ENCODE measurements around the gene CBX8. TPM values are rescaled to one million over a fixed set of nuclear protein-coding genes. Genes with fewer than 3 reads are reported as not detected.

CBX8 gene
- total RNA-seq, result 9.7 TPM

- DNase-seq (ENCODE audit: low spot score), result peak; percentile 100
Observed at GRCh38 chr17:79796763-79797491, at the start of gene CBX8. TSS of gene CBX8 (minus strand) at chr17:79797077. CDS start at chr17:79796998, 79 bp downstream.

- DNase-seq (ENCODE audit: low spot score), result no peak
Observed at GRCh38 chr17:79845601-79845949, 48.7 kb upstream of the CBX8 start.

GRCh38 chr17:79844869-79845600 lies 48.2 kb upstream of the CBX8 start:
- no peak for DNase-seq (ENCODE audit: low spot score)

GRCh38 chr17:79843816-79844800 lies 47.2 kb upstream of the CBX8 start:
- no peak for DNase-seq (ENCODE audit: low spot score)

- DNase-seq (ENCODE audit: low spot score), result no peak
Observed at GRCh38 chr17:79843474-79843815, 46.6 kb upstream of the CBX8 start.

GRCh38 chr17:79842656-79843473 lies 46.0 kb upstream of the CBX8 start:
- no peak for DNase-seq (ENCODE audit: low spot score)

GRCh38 chr17:79842136-79842655 lies 45.3 kb upstream of the CBX8 start:
- DNase-seq (ENCODE audit: low spot score), result no peak

GRCh38 chr17:79841369-79842135 lies 44.7 kb upstream of the CBX8 start:
- no peak for DNase-seq (ENCODE audit: low spot score)

- no peak for DNase-seq (ENCODE audit: low spot score)
Observed at GRCh38 chr17:79840989-79841286, 44.1 kb upstream of the CBX8 start.

GRCh38 chr17:79840269-79840988 lies 43.6 kb upstream of the CBX8 start:
- no peak for DNase-seq (ENCODE audit: low spot score)

GRCh38 chr17:79839356-79840268 lies 42.7 kb upstream of the CBX8 start, which contains the start of gene CBX4:
TSS of gene CBX4 (minus strand) at chr17:79839440. CDS start at chr17:79839251, 189 bp downstream.
- peak; percentile 96 for DNase-seq (ENCODE audit: low spot score)

GRCh38 chr17:79838522-79839274 lies 41.8 kb upstream of the CBX8 start:
- DNase-seq (ENCODE audit: low spot score), result no peak

- no peak for DNase-seq (ENCODE audit: low spot score)
Observed at GRCh38 chr17:79837888-79838521, 41.1 kb upstream of the CBX8 start.

GRCh38 chr17:79836972-79837887 lies 40.4 kb upstream of the CBX8 start:
- DNase-seq (ENCODE audit: low spot score), result peak; percentile 86

- no peak for DNase-seq (ENCODE audit: low spot score)
Observed at GRCh38 chr17:79836510-79836971, 39.7 kb upstream of the CBX8 start.

GRCh38 chr17:79835953-79836509 lies 39.2 kb upstream of the CBX8 start:
- DNase-seq (ENCODE audit: low spot score), result peak; percentile 76

Measured in mucosa of gallbladder (tissue), 1 donor.